ENCODE results near the gene VSIG4. TPM values are rescaled to one million over a fixed set of nuclear protein-coding genes. Genes with fewer than 3 reads are reported as not detected.

VSIG4 gene
- total and polyA plus RNA-seq, 2 donors from 2014 or later, result 15.9 to 80.0 TPM

DNA sequence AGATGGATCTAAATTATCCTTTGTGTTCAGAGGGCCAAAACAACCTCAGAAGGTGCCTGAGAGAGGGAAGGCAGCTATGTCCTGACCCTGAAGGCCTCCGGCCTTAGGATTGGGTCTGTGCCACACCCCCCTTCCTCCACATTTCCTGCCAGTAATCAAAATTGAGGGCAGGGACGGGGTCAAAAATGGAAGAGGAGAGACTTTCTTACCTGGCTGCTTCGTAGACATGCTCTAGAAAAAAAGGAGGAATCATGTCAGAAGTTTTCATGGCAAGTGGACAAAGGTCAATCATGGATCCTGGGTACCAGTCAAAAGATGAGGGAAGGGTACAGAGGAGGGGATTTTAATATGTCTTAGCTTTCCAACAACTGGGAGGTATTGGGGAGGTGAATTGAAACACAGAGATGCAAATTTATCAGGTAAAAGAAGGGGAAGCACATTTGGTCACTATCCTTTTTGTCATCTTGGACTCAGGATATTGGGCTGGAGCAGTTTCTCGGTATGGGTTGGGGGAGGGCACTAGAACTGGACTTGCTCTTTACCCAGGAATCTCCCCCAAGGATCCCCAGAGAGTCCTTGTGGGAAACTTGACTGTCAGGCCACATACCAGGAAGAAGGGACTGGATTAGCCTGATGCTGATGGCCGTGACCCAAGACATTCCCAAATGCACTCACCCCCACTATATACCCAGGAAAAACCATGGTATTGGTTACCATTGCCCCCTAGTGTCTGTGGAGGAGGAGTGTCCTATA, 17.1 kb downstream of the VSIG4 start:
- intact Hi-C loops (cut with DNase I), result no loop called here
- DNase-seq (no peak), FAIRE-seq (no peak)
- H3K4me1 ChIP-seq (ENCODE audit: control insufficient read depth in 2 of 3, insufficient read depth in 2 of 3, low read depth in 1 of 3, low read length in 3 of 3), result no peaks in the 10 kb centered on the region
- no peaks in the 10 kb centered on the region for H3K36me3 ChIP-seq (ENCODE audit: control insufficient read depth in 2 of 3, insufficient read depth in 3 of 3, low read length in 3 of 3)
- TF ChIP-seq, protein P1, sequence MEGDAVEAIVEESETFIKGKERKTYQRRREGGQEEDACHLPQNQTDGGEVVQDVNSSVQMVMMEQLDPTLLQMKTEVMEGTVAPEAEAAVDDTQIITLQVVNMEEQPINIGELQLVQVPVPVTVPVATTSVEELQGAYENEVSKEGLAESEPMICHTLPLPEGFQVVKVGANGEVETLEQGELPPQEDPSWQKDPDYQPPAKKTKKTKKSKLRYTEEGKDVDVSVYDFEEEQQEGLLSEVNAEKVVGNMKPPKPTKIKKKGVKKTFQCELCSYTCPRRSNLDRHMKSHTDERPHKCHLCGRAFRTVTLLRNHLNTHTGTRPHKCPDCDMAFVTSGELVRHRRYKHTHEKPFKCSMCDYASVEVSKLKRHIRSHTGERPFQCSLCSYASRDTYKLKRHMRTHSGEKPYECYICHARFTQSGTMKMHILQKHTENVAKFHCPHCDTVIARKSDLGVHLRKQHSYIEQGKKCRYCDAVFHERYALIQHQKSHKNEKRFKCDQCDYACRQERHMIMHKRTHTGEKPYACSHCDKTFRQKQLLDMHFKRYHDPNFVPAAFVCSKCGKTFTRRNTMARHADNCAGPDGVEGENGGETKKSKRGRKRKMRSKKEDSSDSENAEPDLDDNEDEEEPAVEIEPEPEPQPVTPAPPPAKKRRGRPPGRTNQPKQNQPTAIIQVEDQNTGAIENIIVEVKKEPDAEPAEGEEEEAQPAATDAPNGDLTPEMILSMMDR (IDR thresholded peaks at IDR 0.05; ENCODE audit: borderline replicate concordance, extremely low read depth, insufficient read depth), result no peak
- no peak overlapping the region for H3K9ac ChIP-seq (ENCODE audit: low read length in 3 of 3)
- no peak overlapping the region for H3K27ac ChIP-seq (ENCODE audit: low read depth in 2 of 2, low read length in 2 of 2)
- no peaks in the 10 kb centered on the region for H3K9me3 ChIP-seq (ENCODE audit: control insufficient read depth in 2 of 3, insufficient read depth in 1 of 3, low read length in 3 of 3)
- H3K4me3 ChIP-seq (ENCODE audit: low read length in 3 of 3), result no peak overlapping the region
- no peaks in the 10 kb centered on the region for H3K27me3 ChIP-seq (ENCODE audit: control insufficient read depth, insufficient read depth, low read length)

DNA sequence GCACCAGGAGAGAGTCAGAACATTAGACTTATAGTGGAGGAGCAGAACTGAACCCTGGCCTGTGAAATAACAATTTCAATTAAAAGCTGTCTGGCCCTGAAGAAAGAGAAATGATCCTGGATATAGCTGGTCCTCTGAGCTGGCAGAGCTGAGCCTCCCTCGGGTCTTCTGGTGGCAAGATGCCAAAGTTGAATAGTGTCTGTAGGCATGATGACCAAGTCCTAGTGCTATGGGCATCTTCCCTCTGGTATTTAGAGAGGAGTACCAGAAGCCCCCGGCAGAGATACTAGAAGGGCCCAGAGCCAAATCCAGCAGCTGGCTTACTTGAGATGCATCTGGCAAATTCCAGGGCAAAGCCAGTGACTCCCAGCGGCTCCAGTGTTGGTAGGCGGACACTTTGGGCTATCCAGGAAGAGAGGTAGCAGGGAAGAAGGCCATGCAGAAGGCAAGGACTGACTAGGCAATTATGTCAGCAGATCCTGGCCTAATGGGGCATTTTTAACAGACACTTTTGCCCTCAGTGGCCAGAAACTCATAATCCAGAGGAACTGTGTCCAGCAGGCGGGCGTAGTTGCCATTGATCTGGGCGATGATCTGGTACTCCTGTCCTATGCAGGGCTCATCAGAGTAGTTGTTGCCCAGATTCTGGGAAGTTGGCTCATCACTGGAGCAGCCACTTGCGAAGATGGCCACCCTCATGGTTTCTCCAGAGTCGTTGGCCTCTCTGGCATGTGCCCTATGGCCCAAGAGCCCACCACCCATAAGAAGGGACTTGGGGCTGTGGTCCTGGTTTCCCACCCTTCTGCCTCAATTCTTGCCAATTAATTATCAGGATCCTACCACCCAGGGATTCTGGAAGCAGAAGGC, 17.9 kb downstream of the VSIG4 start:
- H3K4me3 ChIP-seq (ENCODE audit: low read length in 3 of 3), result no peak overlapping the region
- FAIRE-seq (no peak), DNase-seq (no peak)
- no peak overlapping the region for H3K9ac ChIP-seq (ENCODE audit: low read length in 3 of 3)
- H3K4me1 ChIP-seq (ENCODE audit: control insufficient read depth in 2 of 3, insufficient read depth in 2 of 3, low read depth in 1 of 3, low read length in 3 of 3), result no peaks in the 10 kb centered on the region
- H3K36me3 ChIP-seq (ENCODE audit: control insufficient read depth in 2 of 3, insufficient read depth in 3 of 3, low read length in 3 of 3), result no peaks in the 10 kb centered on the region
- H3K27ac ChIP-seq (ENCODE audit: low read depth in 2 of 2, low read length in 2 of 2), result no peak overlapping the region
- no peaks in the 10 kb centered on the region for H3K9me3 ChIP-seq (ENCODE audit: control insufficient read depth in 2 of 3, insufficient read depth in 1 of 3, low read length in 3 of 3)
- intact Hi-C loops (cut with DNase I), result no loop called here
- TF ChIP-seq, protein P1 (IDR thresholded peaks at IDR 0.05; ENCODE audit: borderline replicate concordance, extremely low read depth, insufficient read depth), result no peak
- no peaks in the 10 kb centered on the region for H3K27me3 ChIP-seq (ENCODE audit: control insufficient read depth, insufficient read depth, low read length)

DNA sequence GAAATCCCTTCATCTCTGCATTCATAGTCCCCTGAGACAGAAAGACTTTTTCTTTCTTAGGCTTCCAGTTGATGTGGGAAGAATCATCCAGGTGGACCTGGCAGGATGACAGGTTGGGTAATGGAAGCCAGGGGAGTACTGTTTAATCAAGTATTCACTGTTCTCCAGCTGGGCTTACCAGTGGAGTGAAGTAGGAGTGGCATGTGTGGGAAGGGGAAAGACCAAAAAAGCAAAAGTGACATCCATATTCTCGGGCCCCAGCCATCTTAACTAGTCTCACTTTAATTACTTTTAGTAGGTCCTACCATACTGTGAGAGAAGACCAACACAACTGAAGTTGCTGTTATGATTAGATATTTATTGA, 18.5 kb downstream of the VSIG4 start:
- FAIRE-seq, result no peak
- intact Hi-C loops (cut with DNase I), result no loop called here
- no peak overlapping the region for H3K9ac ChIP-seq (ENCODE audit: low read length in 3 of 3)

More for the DNA sequence above, 18.5 kb downstream of the VSIG4 start:
- H3K27ac ChIP-seq (ENCODE audit: low read depth in 2 of 2, low read length in 2 of 2), result no peak overlapping the region
- H3K4me1 ChIP-seq (ENCODE audit: control insufficient read depth in 2 of 3, insufficient read depth in 2 of 3, low read depth in 1 of 3, low read length in 3 of 3), result no peaks in the 10 kb centered on the region
- TF ChIP-seq, protein P1 (IDR thresholded peaks at IDR 0.05; ENCODE audit: borderline replicate concordance, extremely low read depth, insufficient read depth), result no peak
- DNase-seq, result no peak
- H3K27me3 ChIP-seq (ENCODE audit: control insufficient read depth, insufficient read depth, low read length), result no peaks in the 10 kb centered on the region
- H3K9me3 ChIP-seq (ENCODE audit: control insufficient read depth in 2 of 3, insufficient read depth in 1 of 3, low read length in 3 of 3), result no peaks in the 10 kb centered on the region
- H3K4me3 ChIP-seq (ENCODE audit: low read length in 3 of 3), result no peak overlapping the region
- no peaks in the 10 kb centered on the region for H3K36me3 ChIP-seq (ENCODE audit: control insufficient read depth in 2 of 3, insufficient read depth in 3 of 3, low read length in 3 of 3)
